GM08714 (cell line): ENCODE data around the gene LRCOL1.

ENCODE experiments used
- H3K4me3 ChIP-seq: fragments of 200-500 bp; sonication (Bioruptor generic); 2 replicates; pipeline ENCODE4 v1.5.1; 2014; ENCODE audit warnings: mild to moderate bottlenecking, low read length, inconsistent platforms
- ZNF274 ChIP-seq: IDR thresholded peaks from 2 replicates; pipeline ENCODE4 v1.6.1; 2012; ENCODE audit warnings: mild to moderate bottlenecking, low read depth, low read length

The LRCOL1 gene

GRCh38 chr12:132569856-132570480 is 40.4 kb downstream of the LRCOL1 start:
- TF ChIP-seq ZNF274 = no peak
- H3K4me3 ChIP-seq = no peak overlapping the region

GRCh38 chr12:132568826-132569480 is 41.4 kb downstream of the LRCOL1 start:
- no peak overlapping the region for H3K4me3 ChIP-seq
- TF ChIP-seq ZNF274 = no peak

- no peak for TF ChIP-seq ZNF274
- H3K4me3 ChIP-seq = no peak overlapping the region
Observed at GRCh38 chr12:132568301-132568700, 42.1 kb downstream of the LRCOL1 start.

- H3K4me3 ChIP-seq = no peak overlapping the region
- no peak for TF ChIP-seq ZNF274
Observed at GRCh38 chr12:132566516-132567131, 43.8 kb downstream of the LRCOL1 start.

- TF ChIP-seq ZNF274 = no peak
- H3K4me3 ChIP-seq = no peak overlapping the region
Observed at GRCh38 chr12:132565365-132565764, 45.0 kb downstream of the LRCOL1 start.

GRCh38 chr12:132563911-132564310 is 46.5 kb downstream of the LRCOL1 start:
- no peak overlapping the region for H3K4me3 ChIP-seq
- TF ChIP-seq ZNF274 = no peak

GRCh38 chr12:132562489-132563021 is 47.8 kb downstream of the LRCOL1 start:
- H3K4me3 ChIP-seq = no peak overlapping the region
- TF ChIP-seq ZNF274 = no peak

- H3K4me3 ChIP-seq = no peak overlapping the region; the same call in 1 of the 2 replicates
- no peak for TF ChIP-seq ZNF274
Observed at GRCh38 chr12:132561427-132562156, 48.8 kb downstream of the LRCOL1 start.

GRCh38 chr12:132560614-132561426 is 49.6 kb downstream of the LRCOL1 start:
- peak overlapping the region; percentile 71; the same call in 1 of the 2 replicates for H3K4me3 ChIP-seq
- TF ChIP-seq ZNF274 = no peak

GRCh38 chr12:132560364-132560613 is 50.1 kb downstream of the LRCOL1 start:
- H3K4me3 ChIP-seq = peak overlapping the region; percentile 71
- TF ChIP-seq ZNF274 = no peak

GRCh38 chr12:132559652-132560363 is 50.6 kb downstream of the LRCOL1 start:
- H3K4me3 ChIP-seq = peak overlapping the region; percentile 71
- no peak for TF ChIP-seq ZNF274

GRCh38 chr12:132558861-132559623 is 51.3 kb downstream of the LRCOL1 start:
- H3K4me3 ChIP-seq = peak overlapping the region; percentile 66; the same call in 1 of the 2 replicates
- TF ChIP-seq ZNF274 = no peak
